GM19397 (cell line): ENCODE measurements around the gene PITPNM1.
"Not testable (repeated sequence)": the region's sequence is repeated elsewhere in the genome, so short reads cannot be mapped to it uniquely, and the experiment has no call there.

Source experiments
- ATAC-seq: cut with Tn5 transposase; IDR thresholded peaks from one replicate; pipeline ENCODE4 v1.9.1; 2021; ENCODE audit warnings: mild to moderate bottlenecking, moderate library complexity; ENCODE audit not compliant: unreplicated experiment

Gene PITPNM1

GRCh38 chr11:67504950-67505581, at the start of gene PITPNM1:
Gene PITPNM1 (minus strand): TSS chr11:67505363. CDS start chr11:67504180, 1,183 bp downstream.
- ATAC-seq, result no peak

DNA sequence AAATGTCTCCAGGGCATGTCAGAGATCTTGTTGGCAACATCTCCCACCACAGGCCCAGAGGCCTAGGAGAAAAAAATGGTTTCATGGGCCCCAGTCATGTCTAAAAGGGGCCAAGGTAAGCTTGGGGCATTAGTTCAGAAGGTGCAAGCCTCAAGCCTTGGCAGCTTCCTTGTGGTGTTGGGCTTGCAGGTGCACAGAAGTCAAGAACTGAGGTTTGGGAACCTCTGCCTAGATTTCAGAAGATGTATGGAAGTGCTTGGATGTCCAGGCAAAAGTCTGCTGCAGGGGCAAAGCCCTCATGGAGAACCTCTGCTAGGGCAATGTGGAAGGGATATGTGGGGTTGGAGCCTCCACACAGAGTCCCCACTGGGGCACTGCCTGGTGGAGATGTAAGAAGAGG, 46.5 kb upstream of the PITPNM1 start:
- not testable (repeated sequence) for ATAC-seq

DNA sequence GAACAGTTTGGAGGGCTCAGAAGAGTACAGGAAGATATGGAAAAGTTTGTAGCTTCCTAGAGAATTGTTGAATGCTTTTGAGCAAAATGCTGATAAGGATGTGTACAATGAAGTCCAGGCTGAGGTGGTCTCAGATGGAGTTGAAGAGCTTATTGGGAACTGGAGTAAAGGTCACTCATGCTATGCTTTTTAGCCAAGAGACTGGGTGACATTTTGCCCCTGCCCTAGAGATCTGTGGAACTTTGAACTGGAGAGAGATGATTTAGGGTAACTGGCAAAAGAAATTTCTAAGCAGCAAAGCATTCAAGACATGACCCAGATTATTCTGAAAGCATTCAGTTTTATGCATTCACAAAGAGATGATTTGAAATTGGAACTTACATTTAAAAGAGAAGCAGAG, 46.0 kb upstream of the PITPNM1 start:
- ATAC-seq, result no peak

DNA sequence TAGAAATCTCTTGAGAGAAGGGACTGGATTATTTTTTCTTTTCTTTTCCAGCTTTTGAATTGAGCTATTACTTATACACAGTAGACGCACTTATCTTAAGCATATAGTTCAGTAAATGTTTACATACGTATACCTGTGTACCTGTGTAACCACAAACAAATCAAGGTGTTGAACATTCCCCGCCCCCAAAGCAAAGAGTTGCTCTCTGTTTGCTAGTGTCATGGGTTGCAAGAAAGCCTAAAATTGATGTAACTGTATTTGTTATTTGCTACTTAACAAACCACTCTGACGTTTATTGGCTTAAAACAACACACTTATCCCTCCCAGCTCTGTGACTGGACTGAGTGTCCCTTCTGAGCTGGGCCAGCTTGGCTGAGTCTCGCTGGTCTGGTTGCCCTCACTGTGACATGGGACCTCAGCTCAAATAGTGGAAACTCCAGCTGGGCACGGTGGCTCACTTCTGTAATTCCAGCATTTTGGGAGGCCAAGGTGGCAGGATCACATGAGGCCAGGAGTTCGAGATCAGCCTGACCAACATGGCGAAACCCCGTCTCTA, 43.5 kb upstream of the PITPNM1 start:
- ATAC-seq, result no peak

GRCh38 chr11:67548112-67548511, 42.9 kb upstream of the PITPNM1 start:
- ATAC-seq, result not testable (repeated sequence)

GRCh38 chr11:67545280-67545679, 40.1 kb upstream of the PITPNM1 start:
- ATAC-seq, result no peak

- ATAC-seq, result no peak
Observed at GRCh38 chr11:67544616-67545242, 39.6 kb upstream of the PITPNM1 start.

GRCh38 chr11:67543585-67543984, 38.4 kb upstream of the PITPNM1 start:
- ATAC-seq, result no peak

DNA sequence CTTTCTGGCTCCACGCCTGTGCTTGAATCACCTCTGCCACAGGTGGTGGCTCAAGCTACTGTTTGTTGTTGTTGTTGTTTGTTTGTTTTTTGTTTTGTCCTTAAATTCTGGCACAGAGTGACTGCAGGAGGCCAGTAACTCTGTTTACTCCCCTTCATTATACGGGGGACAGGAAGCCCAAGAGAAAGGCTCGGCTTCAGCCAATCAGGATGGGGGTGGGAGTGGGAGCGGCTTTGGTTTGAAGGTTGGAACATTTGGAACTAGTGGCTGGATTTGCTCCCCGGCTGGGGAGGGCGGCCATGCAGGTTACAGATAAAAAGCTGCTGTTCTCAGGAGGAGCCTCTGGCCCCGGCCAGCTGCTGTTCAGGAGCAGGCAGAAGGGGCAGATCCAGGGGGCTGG, 37.8 kb upstream of the PITPNM1 start:
- no peak for ATAC-seq

DNA sequence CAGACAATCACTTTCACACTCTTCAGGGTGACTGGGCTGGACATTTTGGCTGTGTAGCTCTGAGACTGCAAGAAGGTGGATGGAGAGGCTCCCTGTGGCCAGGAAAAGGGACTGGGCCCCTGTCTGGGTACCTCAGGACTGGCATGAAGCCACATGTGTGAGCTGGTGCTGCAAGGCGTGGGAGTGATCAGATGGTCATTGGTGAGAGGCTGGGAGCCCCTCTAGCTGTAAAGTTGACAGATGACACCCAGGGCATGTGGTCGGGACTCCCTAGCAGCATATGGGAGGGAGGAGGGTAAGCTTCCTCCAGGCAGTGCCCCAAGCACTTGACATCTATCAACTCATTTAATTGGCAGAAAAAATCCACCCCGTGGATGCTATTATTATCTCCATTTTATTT, 37.0 kb upstream of the PITPNM1 start:
- ATAC-seq, result no peak

- ATAC-seq, result no peak
Observed at GRCh38 chr11:67541198-67541597, 36.0 kb upstream of the PITPNM1 start.

GRCh38 chr11:67539550-67539949, 34.4 kb upstream of the PITPNM1 start:
- ATAC-seq, result no peak

DNA sequence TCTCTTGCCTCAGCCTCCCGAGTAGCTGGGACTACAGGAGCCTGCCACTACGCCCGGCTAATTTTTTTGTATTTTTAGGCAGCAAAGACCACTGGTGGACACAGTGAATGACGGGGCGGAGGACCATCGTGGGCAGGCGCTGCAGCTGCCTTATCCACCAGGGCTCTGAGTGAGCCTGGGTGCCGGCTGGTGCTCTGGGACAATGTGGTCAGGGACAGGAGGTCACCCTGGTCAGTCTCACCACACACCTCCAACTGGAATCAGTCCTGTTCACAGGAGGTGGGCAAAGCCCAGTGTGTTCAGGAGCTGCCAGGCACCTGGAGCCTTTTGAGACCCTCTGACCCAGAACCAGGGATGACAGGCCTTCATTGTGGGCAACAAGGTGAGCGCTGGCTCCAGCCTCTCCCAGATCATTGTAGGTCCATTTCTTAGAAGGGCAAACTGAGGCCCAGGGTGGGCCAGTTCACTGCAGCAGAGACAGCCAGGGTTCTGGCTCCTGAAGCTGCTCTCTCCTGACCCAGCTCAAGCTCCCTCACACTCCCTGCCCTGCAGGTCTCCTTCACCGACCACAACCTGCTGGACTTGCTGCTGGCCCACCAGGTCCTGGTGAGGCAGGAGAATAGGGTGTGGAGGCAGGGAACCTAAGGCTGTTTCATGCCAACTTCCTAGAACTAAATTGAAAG, 33.8 kb upstream of the PITPNM1 start:
- ATAC-seq, result no peak

GRCh38 chr11:67538306-67538705, 33.1 kb upstream of the PITPNM1 start:
- no peak for ATAC-seq

GRCh38 chr11:67535561-67535960, 30.4 kb upstream of the PITPNM1 start:
- ATAC-seq, result no peak

- ATAC-seq, result no peak
Observed at GRCh38 chr11:67534070-67534679, 29.0 kb upstream of the PITPNM1 start.

DNA sequence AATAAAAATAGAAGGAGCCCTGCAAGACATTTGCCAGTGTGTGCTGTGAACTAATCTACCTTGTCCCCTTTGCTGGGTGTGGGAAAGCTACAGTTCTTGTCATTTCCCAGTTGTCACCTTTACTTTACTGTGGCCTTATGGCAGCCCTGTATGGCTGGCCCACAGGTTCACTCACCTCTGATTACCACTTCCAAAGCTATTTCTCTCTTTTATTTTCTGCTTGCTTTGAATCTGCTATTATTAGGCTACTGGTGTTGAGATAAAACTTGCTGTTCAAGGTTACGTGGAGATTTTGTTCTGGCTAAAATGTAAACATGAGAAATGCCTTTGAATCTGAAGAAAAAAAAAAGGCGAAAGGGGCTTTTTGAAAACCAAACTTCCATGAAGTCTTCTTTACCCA, 27.7 kb upstream of the PITPNM1 start:
- no peak for ATAC-seq

GRCh38 chr11:67530282-67530592, 25.1 kb upstream of the PITPNM1 start:
- no peak for ATAC-seq

DNA sequence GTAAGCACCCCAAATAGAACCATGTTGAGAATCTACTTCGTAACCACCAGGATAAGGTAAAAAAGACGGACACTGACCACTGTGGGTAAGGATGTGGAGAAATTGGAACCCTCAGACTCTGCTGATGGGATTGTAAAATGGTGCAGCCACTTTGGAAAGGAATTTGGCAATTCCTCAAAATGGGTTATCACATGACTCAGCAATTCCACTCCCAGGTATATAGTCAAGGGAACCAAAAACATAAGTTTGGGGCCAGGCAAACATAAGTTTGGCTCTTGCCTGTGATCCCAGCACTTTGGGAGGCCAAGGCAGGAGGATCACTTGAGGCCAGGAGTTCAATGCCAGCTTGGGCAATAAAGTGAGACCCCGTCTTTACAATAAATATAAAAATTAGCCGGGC, 23.2 kb upstream of the PITPNM1 start:
- no peak for ATAC-seq

DNA sequence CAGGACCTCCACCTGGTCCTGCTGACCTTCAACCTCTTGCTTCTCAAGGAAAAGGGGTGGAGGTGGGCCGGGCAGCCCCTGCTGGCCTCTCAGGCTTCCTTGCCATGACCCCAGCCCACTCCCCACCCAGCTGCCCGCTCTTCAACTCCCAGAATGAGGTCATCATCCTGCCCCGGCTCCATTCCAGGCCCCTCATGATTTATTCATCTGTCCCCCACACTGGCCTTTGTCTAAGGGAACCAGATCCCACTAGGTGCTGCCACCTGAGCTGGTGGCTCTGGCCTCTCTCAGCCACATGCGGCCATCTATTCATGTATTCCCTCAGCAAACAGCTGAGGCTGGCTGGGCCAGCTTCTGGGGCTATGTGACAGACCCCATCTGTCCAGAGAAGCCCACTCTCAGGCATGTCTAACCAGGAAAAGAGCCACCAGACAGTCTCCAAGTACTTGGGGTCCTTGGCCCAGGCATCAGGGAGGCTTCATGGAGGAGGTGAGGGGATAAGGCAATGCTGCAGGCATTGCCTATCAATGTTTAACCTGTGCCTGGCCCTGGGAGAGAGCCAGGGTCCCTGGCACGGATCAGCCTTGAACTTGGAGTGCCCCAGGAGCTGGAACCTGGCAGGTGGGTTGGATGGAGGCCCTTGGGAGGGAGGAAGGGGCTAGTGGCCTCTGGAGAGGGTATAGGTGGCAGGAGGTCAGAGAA, 20.3 kb upstream of the PITPNM1 start:
- ATAC-seq, result no peak

- ATAC-seq, result no peak
Observed at GRCh38 chr11:67524480-67524808, 19.3 kb upstream of the PITPNM1 start.
